K562 (cell line): ENCODE measurements around the gene CHERP. TPM values are rescaled to one million over a fixed set of nuclear protein-coding genes. Genes with fewer than 3 reads are reported as not detected.
A peak's percentile ranks its signal among the peaks of the same experiment; 100 is the strongest.

Experiments used
- CREBBP ChIP-seq: IDR thresholded peaks from one replicate; pipeline ENCODE4 v1.6.1; 2012; ENCODE audit warnings: low read depth, mild to moderate bottlenecking, control low read depth, inconsistent platforms, low read length
- ESRRB ChIP-seq: fragments of 250-450 bp; sonication (Bioruptor Pico); IDR thresholded peaks from 2 replicates; pipeline ENCODE4 v1.5.0; 2020; ENCODE audit warnings: mild to moderate bottlenecking, moderate library complexity, borderline replicate concordance
- GTF2B ChIP-seq: IDR thresholded peaks from 2 replicates; pipeline ENCODE4 v1.6.1; 2011; ENCODE audit not compliant: insufficient read length; ENCODE audit errors: extremely low read depth
- HDAC3 ChIP-seq: fragments of 450-650 bp; IDR thresholded peaks from 2 replicates; pipeline ENCODE4 v1.6.1; 2018; ENCODE audit warnings: borderline replicate concordance, mild to moderate bottlenecking, moderate library complexity; ENCODE audit not compliant: partially characterized antibody
- HDGF ChIP-seq: fragments of 450-650 bp; IDR thresholded peaks from 2 replicates; pipeline ENCODE4 v1.6.1; 2016
- MAZ ChIP-seq, 2 experiments: fragments of 450-650 bp in 1 of 2; sonication (generic) in 1 of 2; formaldehyde crosslinking; IDR thresholded peaks in 1 of 2; conservative IDR thresholded peaks in 1 of 2; 2 replicates each; pipeline versions ENCODE4 v1.4.0 to v1.5.0; 2020; ENCODE audit warnings: mild to moderate bottlenecking in 1 of 2, missing genetic modification reagents in 1 of 2
- MLLT1 ChIP-seq, 2 experiments: fragments of 450-650 bp; IDR thresholded peaks; 2 replicates each; pipeline ENCODE4 v1.6.1; 2016
- POLR2AphosphoS5 ChIP-seq: IDR thresholded peaks from 2 replicates; pipeline ENCODE4 v1.6.1; 2011; ENCODE audit warnings: mild to moderate bottlenecking, low read depth, low read length, moderate library complexity; ENCODE audit not compliant: control insufficient read depth, insufficient read depth
- PTBP1 ChIP-seq: fragments of 200-400 bp; formaldehyde crosslinking; IDR thresholded peaks from 2 replicates; pipeline ENCODE4 v1.6.1; 2017; ENCODE audit warnings: low read depth, low read length
- RHOXF2B ChIP-seq: fragments of 250-450 bp; sonication (Bioruptor Pico); conservative IDR thresholded peaks from 2 replicates; pipeline ENCODE4 v1.5.1; 2021
- SPI1 ChIP-seq: IDR thresholded peaks from 2 replicates; pipeline ENCODE4 v1.6.1; 2011; ENCODE audit warnings: low read depth, low read length, control low read depth, borderline replicate concordance
- STAT5A ChIP-seq: IDR thresholded peaks from 2 replicates; pipeline ENCODE4 v1.6.1; 2012; ENCODE audit warnings: low read length, inconsistent platforms, borderline replicate concordance
- STAT6 ChIP-seq: sonication (generic); formaldehyde crosslinking; IDR thresholded peaks from 2 replicates; pipeline ENCODE4 v1.8.1; 2023; ENCODE audit warnings: mild to moderate bottlenecking, missing genetic modification reagents
- TEAD4 ChIP-seq, 2 experiments: sonication (generic) in 1 of 2; formaldehyde crosslinking in 1 of 2; IDR thresholded peaks; 2 replicates each; pipeline versions ENCODE4 v1.6.1 to v1.8.0; 2012 to 2022; ENCODE audit warnings: borderline replicate concordance in 1 of 2, inconsistent platforms in 1 of 2, low read length in 1 of 2, mild to moderate bottlenecking in 1 of 2, missing genetic modification reagents in 1 of 2
- ZBTB9 ChIP-seq: fragments of 450-650 bp; formaldehyde crosslinking; IDR thresholded peaks from 2 replicates; pipeline ENCODE4 v1.4.0; 2020; ENCODE audit warnings: mild to moderate bottlenecking, moderate library complexity
- ZNF77 ChIP-seq: fragments of 250-450 bp; sonication (Bioruptor Pico); IDR thresholded peaks from 2 replicates; pipeline ENCODE4 v1.5.0; 2020
- polyA plus RNA-seq, 8 experiments: library from polyadenylated mRNA; depleted of rRNA in 4 of 8; stranded (reverse) in 5 of 8; unstranded in 3 of 8; fragments of >200 nt; fragmentation: Nextera tagmentation in 2 of 8; fragmentation: Illumina TruSeq in 1 of 8; extraction: Ambion mirVana in 2 of 8; extraction: Trizol in 1 of 8; gene quantifications; 2 replicates each; pipeline versions ENCODE4 v1.2.1 to v1.2.3, GENCODE V29; 2011 to 2014; ENCODE audit warnings: inconsistent platforms in 1 of 8, missing spikeins in 1 of 8
- total RNA-seq, 7 experiments: library from RNA; depleted of rRNA in 6 of 7; stranded (reverse); fragments of >200 nt in 6 of 7; fragmentation: Illumina TruSeq in 2 of 7; extraction: Trizol in 2 of 7; gene quantifications; 2 replicates each; pipeline versions ENCODE4 v1.2.1 to v1.2.3, GENCODE V29; 2011 to 2021; ENCODE audit warnings: low replicate concordance in 1 of 7

Gene CHERP
- total and polyA plus RNA-seq, 9 of the 15 experiments (the other 6 are each of a cell fraction or from before 2014, with no cell fraction given) = 0.60 to 85.1 (median 7.8) TPM

- TF ChIP-seq GTF2B (no peak), RHOXF2B (no peak), POLR2AphosphoS5 (peak; percentile 71), MLLT1 (IDR thresholded peaks at IDR 0.05) (peak in 1 of 2 experiments; percentile 19; a peak in 1 of 4 replicates), SPI1 (peak; percentile 32; the same call in 1 of the 2 replicates), HDAC3 (no peak), MAZ (CRISPR knock-in tag; conservative IDR thresholded peaks at IDR 0.05 in 1 of 2, IDR thresholded peaks at IDR 0.05 in 1 of 2) (peak; percentile 45 to 79), ZBTB9 (CRISPR knock-in tag) (peak; percentile 87), ESRRB (CRISPR knock-in tag) (no peak), TEAD4 (IDR thresholded peaks at IDR 0.05; ENCODE audit: low read length) (no peak), TEAD4 (CRISPR knock-in tag; IDR thresholded peaks at IDR 0.05; ENCODE audit: borderline replicate concordance) (no peak), STAT6 (CRISPR knock-in tag) (peak; percentile 61; the same call in 1 of the 2 replicates), STAT5A (no peak), PTBP1 (no peak), CREBBP (no peak), ZNF77 (CRISPR knock-in tag) (no peak), HDGF (no peak)
Measured at GRCh38 chr19:16542045-16542909, at the start of gene CHERP (continued).
